ENCODE results near the gene ERP29.
"Not testable (repeated sequence)": the region's sequence is repeated elsewhere in the genome, so short reads cannot be mapped to it uniquely, and the experiment has no call there.

The ERP29 gene

GRCh38 chr12:112004041-112004440, 9.2 kb upstream of the ERP29 start:
- no peak for DNase-seq (ENCODE audit: low spot score)

- no peak for DNase-seq (ENCODE audit: low spot score)
These were observed 7.5 kb upstream of the ERP29 start for GRCh38 chr12:112005419-112006395.

GRCh38 chr12:112007945-112008344, 5.3 kb upstream of the ERP29 start:
- no peak for DNase-seq (ENCODE audit: low spot score)

DNA sequence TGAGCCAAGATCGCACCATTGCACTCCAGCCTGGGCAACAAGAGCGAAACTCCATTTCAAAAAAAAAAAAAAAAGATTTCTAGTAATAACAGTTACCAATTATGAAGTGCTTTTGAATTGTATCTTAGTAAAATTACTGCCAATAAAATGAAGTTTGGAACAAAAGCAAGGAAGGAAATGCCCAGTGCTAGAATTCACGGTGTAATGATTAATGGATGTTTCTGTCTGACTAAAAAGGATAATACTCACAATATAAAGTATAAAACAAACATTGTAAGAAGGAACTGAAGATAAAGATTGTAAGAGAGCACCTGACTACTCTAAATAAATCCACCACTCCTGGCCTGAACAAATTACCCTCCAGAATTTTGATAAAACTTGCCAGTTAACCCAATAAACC, 4.3 kb upstream of the ERP29 start:
- DNase-seq (ENCODE audit: low spot score) = no peak

GRCh38 chr12:112009596-112009995, 3.6 kb upstream of the ERP29 start:
- not testable (repeated sequence) for DNase-seq (ENCODE audit: low spot score)

- no peak for DNase-seq (ENCODE audit: low spot score)
These were observed 2.5 kb upstream of the ERP29 start for GRCh38 chr12:112010415-112011344.

- DNase-seq (ENCODE audit: low spot score) = no peak
These were observed 1.5 kb upstream of the ERP29 start for GRCh38 chr12:112011685-112012084.

- DNase-seq (ENCODE audit: low spot score) = peak; percentile 49
These were observed 576 bp downstream of the ERP29 start for GRCh38 chr12:112013601-112014402.

GRCh38 chr12:112015938-112016337, 2.7 kb downstream of the ERP29 start:
- no peak for DNase-seq (ENCODE audit: low spot score)

GRCh38 chr12:112017041-112017440, 3.8 kb downstream of the ERP29 start:
- DNase-seq (ENCODE audit: low spot score) = no peak

GRCh38 chr12:112018571-112019237, 5.5 kb downstream of the ERP29 start:
- no peak for DNase-seq (ENCODE audit: low spot score)

DNA sequence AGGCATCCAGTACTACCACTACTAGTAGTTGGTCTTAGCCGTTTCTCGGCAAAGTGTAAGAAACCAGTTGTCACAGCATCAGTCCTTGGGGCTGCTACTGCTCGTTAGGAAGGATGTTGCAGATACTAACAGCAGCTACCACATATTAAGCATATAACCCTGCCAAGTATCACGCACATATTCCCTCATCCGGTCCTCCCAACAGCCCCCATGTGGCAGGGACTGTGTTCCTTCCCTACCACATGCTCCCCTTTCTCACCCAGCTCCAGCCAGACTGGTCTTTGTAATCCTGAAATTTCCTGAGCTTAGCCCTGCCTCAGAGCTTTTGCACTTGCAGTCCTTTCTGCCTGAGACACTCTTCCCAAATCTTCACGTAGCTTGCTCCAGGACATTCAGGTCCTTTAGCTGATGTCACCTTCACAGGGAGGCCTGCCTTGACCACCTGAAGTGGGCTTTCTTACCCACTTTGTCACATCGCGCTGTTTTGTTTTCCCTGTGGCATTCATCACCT, 7.8 kb downstream of the ERP29 start:
- no peak for DNase-seq (ENCODE audit: low spot score)

DNA sequence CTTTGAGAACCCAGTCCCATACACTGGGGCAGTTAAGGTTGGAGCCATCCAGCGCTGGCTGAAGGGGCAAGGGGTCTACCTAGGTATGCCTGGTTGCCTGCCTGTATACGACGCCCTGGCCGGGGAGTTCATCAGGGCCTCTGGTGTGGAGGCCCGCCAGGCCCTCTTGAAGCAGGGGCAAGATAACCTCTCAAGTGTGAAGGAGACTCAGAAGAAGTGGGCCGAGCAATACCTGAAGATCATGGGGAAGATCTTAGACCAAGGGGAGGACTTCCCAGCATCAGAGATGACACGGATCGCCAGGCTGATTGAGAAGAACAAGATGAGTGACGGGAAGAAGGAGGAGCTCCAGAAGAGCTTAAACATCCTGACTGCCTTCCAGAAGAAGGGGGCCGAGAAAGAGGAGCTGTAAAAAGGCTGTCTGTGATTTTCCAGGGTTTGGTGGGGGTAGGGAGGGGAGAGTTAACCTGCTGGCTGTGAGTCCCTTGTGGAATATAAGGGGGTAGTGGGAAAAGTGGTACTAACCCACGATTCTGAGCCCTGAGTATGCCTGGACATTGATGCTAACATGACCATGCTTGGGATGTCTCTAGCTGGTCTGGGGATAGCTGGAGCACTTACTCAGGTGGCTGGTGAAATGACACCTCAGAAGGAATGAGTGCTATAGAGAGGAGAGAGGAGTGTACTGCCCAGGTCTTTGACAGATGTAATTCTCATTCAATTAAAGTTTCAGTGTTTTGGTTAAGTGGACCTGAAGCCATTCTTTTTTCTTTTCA, 9.2 kb downstream of the ERP29 start:
- DNase-seq (ENCODE audit: low spot score) = no peak

GRCh38 chr12:112023759-112024396, 10.7 kb downstream of the ERP29 start:
- no peak for DNase-seq (ENCODE audit: low spot score)

GRCh38 chr12:112025808-112026375, 12.7 kb downstream of the ERP29 start:
- DNase-seq (ENCODE audit: low spot score) = peak; percentile 26

DNA sequence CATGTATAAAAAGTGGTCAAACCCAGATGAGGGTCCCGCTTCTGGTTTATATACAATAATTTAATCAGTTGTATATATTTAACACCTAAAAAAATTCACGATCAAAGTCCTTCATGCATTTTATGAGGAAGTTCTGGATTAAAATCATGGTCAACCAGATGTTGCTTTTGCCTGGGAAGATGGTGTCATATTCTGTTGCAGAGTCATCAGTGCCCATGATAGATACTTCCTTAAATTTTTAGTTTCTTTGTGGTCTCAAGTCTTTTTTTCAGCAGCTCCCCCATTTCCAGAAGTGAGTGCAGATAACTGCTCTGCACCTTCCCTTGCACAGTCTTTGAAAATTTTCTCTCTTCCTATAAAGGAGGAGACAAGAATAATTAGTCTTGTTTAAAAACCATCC, 16.1 kb downstream of the ERP29 start:
- no peak for DNase-seq (ENCODE audit: low spot score)

GRCh38 chr12:112031472-112031871, 18.2 kb downstream of the ERP29 start:
- no peak for DNase-seq (ENCODE audit: low spot score)

GRCh38 chr12:112032292-112032691, 19.1 kb downstream of the ERP29 start:
- no peak for DNase-seq (ENCODE audit: low spot score)

DNA sequence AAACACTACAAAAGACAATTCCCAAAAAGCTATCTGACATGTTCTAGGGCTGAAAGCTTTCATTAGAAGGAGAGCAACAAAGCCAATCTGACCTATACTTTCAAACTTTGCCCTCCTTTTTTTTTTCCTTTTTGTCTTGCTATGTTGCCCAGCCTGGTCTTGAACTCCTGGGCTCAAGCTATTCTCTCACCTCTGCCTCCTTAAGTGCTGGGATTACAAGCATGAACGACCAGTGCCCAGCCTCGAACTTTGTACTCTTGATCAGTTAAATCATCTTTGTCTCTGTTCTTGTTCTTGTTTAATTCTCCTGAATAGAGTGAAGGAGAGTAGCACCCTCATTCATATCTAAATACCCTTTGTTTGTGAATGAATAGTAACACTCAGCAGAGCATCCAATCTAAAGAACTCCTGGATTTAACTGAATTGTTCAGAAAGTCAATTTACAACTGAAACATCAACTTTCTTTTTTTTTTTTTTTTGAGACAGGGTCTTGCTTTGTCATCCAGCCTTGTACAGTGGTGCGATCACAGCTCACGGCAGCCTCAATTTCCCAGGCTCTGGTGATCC, 22.1 kb downstream of the ERP29 start:
- no peak for DNase-seq (ENCODE audit: low spot score)

Data from germinal center (tissue), 1 donor.